ENCODE results near the gene FOXC2.
"Not testable (repeated sequence)": the region's sequence is repeated elsewhere in the genome, so short reads cannot be mapped to it uniquely, and the experiment has no call there.

Gene FOXC2

DNA sequence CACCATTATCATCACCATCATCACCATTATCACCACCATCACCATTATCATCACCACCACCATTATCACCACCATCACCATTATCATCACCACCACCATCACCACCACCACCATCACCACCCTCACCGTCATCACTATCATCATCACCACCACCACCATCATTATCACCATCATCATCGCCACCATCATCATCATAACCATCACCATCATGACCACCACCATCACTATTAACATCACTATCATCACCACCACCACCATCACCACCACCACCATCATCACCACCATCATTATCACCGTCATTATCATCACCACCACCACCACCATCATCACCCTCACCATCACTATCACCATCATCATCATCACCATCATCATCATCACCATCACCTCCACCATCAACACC, 20.9 kb downstream of the FOXC2 start:
- H3K4me3 ChIP-seq (ENCODE audit: low read depth, low read length) = no peak overlapping the region
- TF ChIP-seq, protein P1, sequence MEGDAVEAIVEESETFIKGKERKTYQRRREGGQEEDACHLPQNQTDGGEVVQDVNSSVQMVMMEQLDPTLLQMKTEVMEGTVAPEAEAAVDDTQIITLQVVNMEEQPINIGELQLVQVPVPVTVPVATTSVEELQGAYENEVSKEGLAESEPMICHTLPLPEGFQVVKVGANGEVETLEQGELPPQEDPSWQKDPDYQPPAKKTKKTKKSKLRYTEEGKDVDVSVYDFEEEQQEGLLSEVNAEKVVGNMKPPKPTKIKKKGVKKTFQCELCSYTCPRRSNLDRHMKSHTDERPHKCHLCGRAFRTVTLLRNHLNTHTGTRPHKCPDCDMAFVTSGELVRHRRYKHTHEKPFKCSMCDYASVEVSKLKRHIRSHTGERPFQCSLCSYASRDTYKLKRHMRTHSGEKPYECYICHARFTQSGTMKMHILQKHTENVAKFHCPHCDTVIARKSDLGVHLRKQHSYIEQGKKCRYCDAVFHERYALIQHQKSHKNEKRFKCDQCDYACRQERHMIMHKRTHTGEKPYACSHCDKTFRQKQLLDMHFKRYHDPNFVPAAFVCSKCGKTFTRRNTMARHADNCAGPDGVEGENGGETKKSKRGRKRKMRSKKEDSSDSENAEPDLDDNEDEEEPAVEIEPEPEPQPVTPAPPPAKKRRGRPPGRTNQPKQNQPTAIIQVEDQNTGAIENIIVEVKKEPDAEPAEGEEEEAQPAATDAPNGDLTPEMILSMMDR (IDR thresholded peaks at IDR 0.05; ENCODE audit: borderline replicate concordance, insufficient read depth, low read depth, low read length) = no peak

- not testable (repeated sequence) for H3K4me3 ChIP-seq (ENCODE audit: low read depth, low read length)
These were observed 21.3 kb downstream of the FOXC2 start for GRCh38 chr16:86587955-86588354.

GRCh38 chr16:86590501-86591144, 24.0 kb downstream of the FOXC2 start:
- TF ChIP-seq, protein P1 (IDR thresholded peaks at IDR 0.05; ENCODE audit: borderline replicate concordance, insufficient read depth, low read depth, low read length) = no peak
- no peak overlapping the region for H3K4me3 ChIP-seq (ENCODE audit: low read depth, low read length)

DNA sequence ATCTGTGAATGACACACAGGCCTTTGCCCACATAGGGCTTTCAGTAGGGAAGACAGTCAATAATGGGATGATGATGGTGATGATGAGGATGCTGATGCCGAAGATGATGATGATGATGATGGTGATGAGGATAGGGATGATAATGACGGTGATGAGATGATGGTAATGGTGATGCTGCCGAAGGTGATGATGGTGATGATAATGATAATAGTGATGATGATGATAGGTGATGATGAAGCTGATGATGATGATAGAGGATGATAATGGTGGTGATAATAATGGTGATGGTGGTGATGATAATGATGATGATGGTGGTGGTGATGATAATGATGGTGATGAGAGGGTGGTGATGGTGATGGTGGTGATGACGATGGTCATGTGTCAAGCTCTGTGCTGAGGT, 24.6 kb downstream of the FOXC2 start:
- TF ChIP-seq, protein P1 (IDR thresholded peaks at IDR 0.05; ENCODE audit: borderline replicate concordance, insufficient read depth, low read depth, low read length) = no peak
- H3K4me3 ChIP-seq (ENCODE audit: low read depth, low read length) = no peak overlapping the region

DNA sequence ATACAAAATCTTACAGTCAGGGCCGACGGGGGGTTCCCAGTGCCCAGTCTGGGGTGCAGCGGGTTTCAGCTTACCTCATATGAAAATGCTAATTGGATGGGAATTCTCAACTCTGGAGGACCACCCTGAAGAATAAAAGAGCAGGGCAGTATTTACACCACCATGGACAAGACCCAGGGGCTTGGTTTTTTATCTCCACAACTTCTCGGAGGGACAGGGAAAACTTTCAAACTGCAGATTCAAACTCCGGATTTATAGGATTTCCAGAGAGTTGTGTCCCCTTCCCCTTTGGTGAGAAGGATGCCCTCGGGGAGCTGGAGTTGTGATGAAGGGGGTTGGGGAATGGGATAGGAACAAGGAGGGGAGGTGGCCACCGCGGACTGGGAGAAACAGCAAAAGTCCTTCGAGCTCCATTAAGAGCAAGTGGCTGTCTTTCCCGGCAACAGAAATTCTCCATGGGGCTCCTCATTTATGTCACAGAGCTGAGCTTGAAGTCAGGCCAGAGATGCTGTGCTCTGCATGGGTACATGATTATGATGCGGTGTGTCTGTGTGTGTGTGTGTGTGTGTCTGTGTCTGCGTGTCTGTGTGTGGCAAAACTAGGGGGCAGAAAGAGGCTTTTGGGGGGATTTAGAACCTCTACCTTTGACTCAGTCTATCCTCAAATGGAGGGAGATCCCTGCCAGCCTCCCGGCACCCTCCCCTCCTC, 27.4 kb downstream of the FOXC2 start:
- TF ChIP-seq, protein P1 (IDR thresholded peaks at IDR 0.05; ENCODE audit: borderline replicate concordance, insufficient read depth, low read depth, low read length) = no peak
- H3K4me3 ChIP-seq (ENCODE audit: low read depth, low read length) = no peak overlapping the region

GRCh38 chr16:86594721-86595120, 28.1 kb downstream of the FOXC2 start:
- TF ChIP-seq, protein P1 (IDR thresholded peaks at IDR 0.05; ENCODE audit: borderline replicate concordance, insufficient read depth, low read depth, low read length) = no peak
- H3K4me3 ChIP-seq (ENCODE audit: low read depth, low read length) = no peak overlapping the region

DNA sequence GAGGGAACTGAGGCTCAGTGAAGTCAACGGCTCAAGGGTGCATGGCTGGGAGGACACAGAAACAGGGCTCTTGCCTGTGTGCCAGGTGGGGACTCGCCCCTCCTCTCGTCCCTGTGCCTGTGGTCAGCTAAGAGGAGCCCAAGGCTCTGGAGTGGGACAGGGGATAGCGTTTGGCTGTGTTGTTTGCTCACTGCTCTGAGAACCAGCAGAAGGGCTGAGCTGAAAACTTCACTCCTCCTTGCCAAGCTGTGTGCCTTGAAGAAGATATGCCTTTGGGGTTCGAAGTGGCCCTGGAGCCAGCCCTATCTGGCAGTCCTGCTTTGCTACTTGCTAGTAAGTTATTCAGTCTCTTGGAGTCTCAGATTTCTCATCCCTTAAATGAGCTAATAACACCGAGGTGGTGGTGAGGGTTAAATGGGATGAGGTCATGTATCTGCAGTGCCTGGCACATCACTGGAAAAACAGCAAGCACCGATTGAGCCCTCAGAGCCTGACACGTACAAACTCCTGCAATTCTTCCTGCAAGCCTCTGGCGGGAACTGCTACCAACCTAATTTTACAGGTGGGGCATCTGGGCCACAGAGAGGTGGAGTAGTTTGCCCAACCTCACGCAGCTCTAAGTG, 29.5 kb downstream of the FOXC2 start:
- TF ChIP-seq, protein P1 (IDR thresholded peaks at IDR 0.05; ENCODE audit: borderline replicate concordance, insufficient read depth, low read depth, low read length) = no peak
- no peak overlapping the region for H3K4me3 ChIP-seq (ENCODE audit: low read depth, low read length)
